ENCODE measurements around the gene BRWD1. TPM values are rescaled to one million over a fixed set of nuclear protein-coding genes. Genes with fewer than 3 reads are reported as not detected.
A peak's percentile ranks its signal among the peaks of the same experiment; 100 is the strongest.
"Not testable (repeated sequence)": the region's sequence is repeated elsewhere in the genome, so short reads cannot be mapped to it uniquely, and the experiment has no call there.

BRWD1 gene
- total RNA-seq, 2 experiments from 2014 or later: 27.9 to 29.3 TPM

DNA sequence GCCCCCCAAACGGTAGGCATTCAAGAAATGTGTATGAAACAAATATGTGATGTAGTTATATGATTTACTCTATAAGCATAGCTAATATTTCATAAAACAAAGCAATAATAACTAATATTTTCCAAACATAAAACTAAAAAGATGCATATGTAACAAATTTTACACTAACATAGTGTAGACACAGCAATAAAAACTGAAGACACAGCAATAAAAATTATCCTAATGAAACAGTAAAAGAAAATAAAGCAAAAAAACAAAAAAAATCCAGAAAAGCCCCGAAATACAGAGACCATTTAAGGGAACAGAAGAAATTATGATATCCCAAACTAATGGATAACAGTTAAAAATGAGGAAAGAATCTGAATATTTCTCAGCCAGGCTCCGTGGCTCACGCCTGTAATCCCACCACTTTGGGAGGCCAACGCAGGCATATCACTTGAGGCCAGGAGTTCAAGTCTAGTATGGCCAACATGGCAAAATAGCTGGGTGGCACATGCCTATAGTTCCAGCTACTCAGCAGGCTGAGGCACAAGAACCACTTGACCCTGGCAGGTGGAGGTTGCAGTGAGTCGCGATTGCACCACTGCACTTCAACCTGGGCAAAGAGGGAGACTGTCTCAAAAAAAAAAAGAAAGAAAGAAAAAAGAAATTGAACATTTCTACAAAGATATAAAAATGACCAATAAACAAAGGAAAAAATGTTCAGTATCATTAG lies 92.0 kb downstream of the BRWD1 start:
- POLR2A ChIA-PET: no interaction called here
- no peak overlapping the region for H3K4me3 Mint-ChIP-seq
- TF ChIP-seq, protein P1, sequence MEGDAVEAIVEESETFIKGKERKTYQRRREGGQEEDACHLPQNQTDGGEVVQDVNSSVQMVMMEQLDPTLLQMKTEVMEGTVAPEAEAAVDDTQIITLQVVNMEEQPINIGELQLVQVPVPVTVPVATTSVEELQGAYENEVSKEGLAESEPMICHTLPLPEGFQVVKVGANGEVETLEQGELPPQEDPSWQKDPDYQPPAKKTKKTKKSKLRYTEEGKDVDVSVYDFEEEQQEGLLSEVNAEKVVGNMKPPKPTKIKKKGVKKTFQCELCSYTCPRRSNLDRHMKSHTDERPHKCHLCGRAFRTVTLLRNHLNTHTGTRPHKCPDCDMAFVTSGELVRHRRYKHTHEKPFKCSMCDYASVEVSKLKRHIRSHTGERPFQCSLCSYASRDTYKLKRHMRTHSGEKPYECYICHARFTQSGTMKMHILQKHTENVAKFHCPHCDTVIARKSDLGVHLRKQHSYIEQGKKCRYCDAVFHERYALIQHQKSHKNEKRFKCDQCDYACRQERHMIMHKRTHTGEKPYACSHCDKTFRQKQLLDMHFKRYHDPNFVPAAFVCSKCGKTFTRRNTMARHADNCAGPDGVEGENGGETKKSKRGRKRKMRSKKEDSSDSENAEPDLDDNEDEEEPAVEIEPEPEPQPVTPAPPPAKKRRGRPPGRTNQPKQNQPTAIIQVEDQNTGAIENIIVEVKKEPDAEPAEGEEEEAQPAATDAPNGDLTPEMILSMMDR (IDR thresholded peaks at IDR 0.05): no peak
- ATAC-seq (no peak), DNase-seq (no peak)
- peaks cover 22% of the 10 kb centered on the region for H3K36me3 Mint-ChIP-seq (ENCODE audit: low read depth)
- no peak overlapping the region for H3K27ac Mint-ChIP-seq
- no peaks in the 10 kb centered on the region for H3K9me3 Mint-ChIP-seq
- H3K4me1 Mint-ChIP-seq (ENCODE audit: low read depth): peaks cover 26% of the 10 kb centered on the region
- intact Hi-C loops (cut with micrococcal nuclease): no loop called here
- CTCF ChIA-PET: interaction anchor here (0.7 kb wide), 1 partner anchor 13 kb away, joined by 3 read pairs; no protein-coding TSS in a partner anchor
- H3K27me3 Mint-ChIP-seq: no peaks in the 10 kb centered on the region

DNA sequence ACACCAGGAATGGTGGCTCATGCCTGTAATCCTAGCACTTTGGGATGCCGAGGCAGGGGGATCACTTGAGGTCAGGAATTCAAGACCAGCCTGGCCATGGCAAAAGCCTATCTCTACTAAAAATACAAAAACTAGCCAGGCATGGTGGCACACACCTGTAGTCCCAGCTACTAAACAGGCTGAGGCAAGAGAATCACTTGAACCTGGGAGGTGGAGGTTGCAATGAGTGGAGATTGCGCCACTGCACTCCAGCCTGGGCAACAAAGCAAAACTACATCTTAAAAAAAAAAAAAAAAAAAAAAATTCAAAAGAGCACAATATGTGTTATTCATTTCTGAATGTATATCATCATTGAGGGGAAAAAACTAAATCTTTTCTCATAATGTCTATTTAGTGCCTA lies 92.6 kb downstream of the BRWD1 start:
- ATAC-seq; POLR2A ChIA-PET; H3K27me3 Mint-ChIP-seq; intact Hi-C loops (cut with micrococcal nuclease); H3K27ac Mint-ChIP-seq; DNase-seq; H3K9me3 Mint-ChIP-seq; H3K4me3 Mint-ChIP-seq: not testable (repeated sequence)
- peaks cover 23% of the 10 kb centered on the region for H3K4me1 Mint-ChIP-seq (ENCODE audit: low read depth)
- CTCF ChIA-PET: interaction anchor here (0.7 kb wide), 1 partner anchor 14 kb away, joined by 3 read pairs; no protein-coding TSS in a partner anchor
- H3K36me3 Mint-ChIP-seq (ENCODE audit: low read depth): peaks cover 21% of the 10 kb centered on the region

DNA sequence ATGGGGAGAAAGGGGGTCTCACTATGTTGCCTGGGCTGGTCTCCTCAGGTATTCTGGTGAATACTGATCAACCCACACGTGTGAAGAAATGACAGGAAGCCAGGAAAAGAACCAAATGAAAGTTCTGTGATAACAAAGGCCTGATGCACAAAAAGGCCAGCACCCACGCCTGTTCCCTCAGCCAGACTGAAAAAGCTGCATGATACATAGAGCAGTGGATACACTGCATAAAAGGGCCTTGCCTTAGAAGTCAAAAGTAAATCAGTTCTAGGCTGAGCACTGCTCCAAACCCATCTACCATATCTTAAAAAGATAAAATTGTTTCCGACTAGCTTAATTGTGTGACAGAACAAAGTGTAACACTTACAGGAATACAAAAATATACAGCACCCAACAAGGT lies 93.3 kb downstream of the BRWD1 start:
- ChIA-PET POLR2A (no interaction called here), CTCF (no interaction called here)
- Mint-ChIP-seq H3K4me1 (ENCODE audit: low read depth) (peaks cover 20% of the 10 kb centered on the region), H3K27ac (peak overlapping the region; percentile 34), H3K4me3 (no peak overlapping the region), H3K27me3 (no peaks in the 10 kb centered on the region), H3K9me3 (no peaks in the 10 kb centered on the region), H3K36me3 (ENCODE audit: low read depth) (peaks cover 22% of the 10 kb centered on the region)
- TF ChIP-seq, protein P1 (IDR thresholded peaks at IDR 0.05): no peak
- DNase-seq (no peak), ATAC-seq (no peak)
- intact Hi-C loops (cut with micrococcal nuclease): no loop called here

DNA sequence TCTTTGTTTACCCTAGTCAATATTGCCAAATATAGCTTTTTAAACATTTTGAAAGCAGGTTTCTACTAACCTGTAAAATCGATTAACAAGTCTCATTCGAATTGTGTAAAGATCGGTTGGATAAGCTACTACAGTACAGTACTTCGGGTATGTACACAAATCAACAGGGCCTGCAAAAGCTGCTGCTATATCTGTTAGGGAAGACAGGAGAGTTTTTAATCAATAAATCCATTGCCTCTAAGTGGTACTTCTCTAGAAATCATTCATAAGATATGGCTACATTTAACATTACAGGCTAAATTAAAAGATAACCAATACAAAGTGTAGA lies 95.4 kb downstream of the BRWD1 start:
- ATAC-seq (no peak), DNase-seq (no peak)
- Mint-ChIP-seq H3K9me3 (no peaks in the 10 kb centered on the region), H3K4me1 (ENCODE audit: low read depth) (peaks cover 20% of the 10 kb centered on the region), H3K36me3 (ENCODE audit: low read depth) (peaks cover 20% of the 10 kb centered on the region), H3K27ac (no peak overlapping the region), H3K27me3 (no peaks in the 10 kb centered on the region), H3K4me3 (no peak overlapping the region)
- ChIA-PET CTCF (interaction anchor here (1.1 to 1.3 kb wide), 3 partner anchors 14 to 223 kb away, joined by 3 to 4 read pairs (median 4); no protein-coding TSS in a partner anchor), POLR2A (interaction anchor here (0.7 to 0.8 kb wide), 2 partner anchors 8 to 22 kb away, joined by 3 read pairs; no protein-coding TSS in a partner anchor)
- TF ChIP-seq, protein P1 (IDR thresholded peaks at IDR 0.05): no peak
- intact Hi-C loops (cut with micrococcal nuclease): no loop called here

DNA sequence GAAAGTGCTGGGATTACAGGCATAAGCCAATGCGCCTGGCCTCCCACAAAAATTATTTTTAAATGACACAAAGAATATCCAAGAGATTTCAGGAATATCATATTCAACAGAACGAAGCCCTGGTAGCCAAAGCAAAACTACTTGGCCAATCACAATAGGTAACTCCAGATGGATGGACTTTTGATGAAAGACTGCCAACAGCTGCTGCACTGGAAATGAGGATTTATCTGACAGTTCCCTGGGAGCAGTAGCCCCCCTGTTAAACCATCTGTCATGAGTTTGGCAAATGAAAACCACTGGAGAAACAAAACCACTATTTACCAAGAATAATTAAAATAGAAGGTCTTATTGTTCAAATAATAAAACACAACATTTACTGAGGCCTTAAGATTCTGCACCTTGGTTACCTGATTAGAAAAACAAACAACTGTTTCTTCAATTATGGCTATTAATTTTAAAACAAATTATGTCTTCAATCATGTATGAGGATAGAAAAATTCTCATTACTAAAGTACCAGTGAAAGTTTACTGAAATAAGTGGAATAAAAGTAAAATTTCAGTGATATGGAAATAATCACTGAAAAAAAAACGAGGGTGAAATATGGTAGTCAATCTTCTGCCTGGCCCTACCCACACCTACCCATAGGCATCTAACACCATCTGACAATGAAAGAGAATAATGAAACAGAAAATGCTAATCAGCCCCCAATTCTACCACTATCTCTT lies 95.9 kb downstream of the BRWD1 start:
- TF ChIP-seq, protein P1 (IDR thresholded peaks at IDR 0.05): no peak
- ChIA-PET POLR2A (interaction anchor here (0.7 kb wide), 1 partner anchor 9 kb away, joined by 3 read pairs; no protein-coding TSS in a partner anchor), CTCF (interaction anchor here (1.3 kb wide), 1 partner anchor 14 kb away, joined by 4 read pairs; no protein-coding TSS in a partner anchor)
- no peak overlapping the region for H3K27ac Mint-ChIP-seq
- no peaks in the 10 kb centered on the region for H3K27me3 Mint-ChIP-seq
- H3K36me3 Mint-ChIP-seq (ENCODE audit: low read depth): peaks cover 19% of the 10 kb centered on the region
- H3K9me3 Mint-ChIP-seq: no peaks in the 10 kb centered on the region
- peaks cover 20% of the 10 kb centered on the region for H3K4me1 Mint-ChIP-seq (ENCODE audit: low read depth)
- intact Hi-C loops (cut with micrococcal nuclease): no loop called here
- ATAC-seq: no peak
- DNase-seq: no peak
- no peak overlapping the region for H3K4me3 Mint-ChIP-seq
